HG03025 (cell line): ENCODE measurements around the gene KDM7A.

Source experiments
- ATAC-seq: cut with Tn5 transposase; IDR thresholded peaks from one replicate; pipeline ENCODE4 v1.9.1; 2021; ENCODE audit warnings: mild to moderate bottlenecking, moderate library complexity; ENCODE audit not compliant: unreplicated experiment, low FRiP score

The KDM7A gene

GRCh38 chr7:140036224-140036962, 140.4 kb downstream of the KDM7A start:
- no peak for ATAC-seq

GRCh38 chr7:140035400-140036223, 141.2 kb downstream of the KDM7A start:
- no peak for ATAC-seq
